NOMO-1 treated with dmso at 0.1 percent for 144 hours (cell line): Measurements from ENCODE around the gene MAP3K14.
"Not testable (repeated sequence)": the region's sequence is repeated elsewhere in the genome, so short reads cannot be mapped to it uniquely, and the experiment has no call there.

Source experiments
- DNase-seq: peaks from one replicate; lab custom pipeline; 2025; ENCODE audit not compliant: unreplicated experiment; lab: John Stamatoyannopoulos, UW

MAP3K14 gene

GRCh38 chr17:45302220-45302619, 14.6 kb downstream of the MAP3K14 start:
- DNase-seq: not testable (repeated sequence)

GRCh38 chr17:45301674-45302073, 15.1 kb downstream of the MAP3K14 start:
- DNase-seq: no peak

- DNase-seq: no peak
These were observed 16.6 kb downstream of the MAP3K14 start for GRCh38 chr17:45300060-45300751.

GRCh38 chr17:45299361-45299760, 17.5 kb downstream of the MAP3K14 start:
- no peak for DNase-seq

GRCh38 chr17:45298546-45299285, 18.1 kb downstream of the MAP3K14 start:
- DNase-seq: no peak

GRCh38 chr17:45296833-45297124, 20.0 kb downstream of the MAP3K14 start:
- DNase-seq: no peak

- peak; percentile 75 for DNase-seq
These were observed 20.6 kb downstream of the MAP3K14 start for GRCh38 chr17:45296003-45296832.

GRCh38 chr17:45294506-45294905, 22.3 kb downstream of the MAP3K14 start:
- DNase-seq: no peak

GRCh38 chr17:45293413-45294211, 23.2 kb downstream of the MAP3K14 start:
- DNase-seq: peak; percentile 25

GRCh38 chr17:45292696-45293412, 24.0 kb downstream of the MAP3K14 start:
- DNase-seq: no peak

GRCh38 chr17:45291171-45291805, 25.5 kb downstream of the MAP3K14 start:
- DNase-seq: peak; percentile 45

- DNase-seq: no peak
These were observed 26.5 kb downstream of the MAP3K14 start for GRCh38 chr17:45290269-45290765.

- DNase-seq: no peak
These were observed 27.2 kb downstream of the MAP3K14 start for GRCh38 chr17:45289301-45290268.

GRCh38 chr17:45288825-45289224, 28.0 kb downstream of the MAP3K14 start:
- no peak for DNase-seq

GRCh38 chr17:45287526-45288500, 29.0 kb downstream of the MAP3K14 start:
- no peak for DNase-seq

- no peak for DNase-seq
These were observed 30.5 kb downstream of the MAP3K14 start for GRCh38 chr17:45286286-45286685.
